Glomerular visceral epithelial cell (primary cell): ENCODE data around the gene ZNF138.
"Not testable (repeated sequence)": the region's sequence is repeated elsewhere in the genome, so short reads cannot be mapped to it uniquely, and the experiment has no call there.

ENCODE experiments used
- DNase-seq: peaks from one replicate; pipeline ENCODE4 v3.0.0-alpha.2; 2016; ENCODE audit errors: extremely low spot score

Gene ZNF138

DNA sequence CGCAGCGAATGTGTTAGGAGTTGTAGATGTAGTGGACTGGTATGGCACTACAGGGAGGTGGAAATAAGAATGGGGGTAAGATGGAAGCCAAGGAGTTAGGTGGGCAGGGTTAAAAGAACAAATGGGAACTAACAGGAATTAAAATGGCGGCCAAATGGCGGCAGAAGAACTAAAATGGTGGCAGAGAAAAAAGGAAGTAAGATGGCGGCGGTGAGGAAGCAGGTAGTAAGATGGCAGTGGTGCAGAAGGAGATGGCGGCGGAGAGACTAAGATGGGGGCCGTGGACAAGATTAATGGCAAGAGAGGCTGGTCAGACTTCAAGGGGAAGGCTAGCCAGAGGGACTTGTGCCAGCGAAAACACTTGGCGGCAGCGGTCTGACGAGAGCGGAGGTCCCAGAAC is 44.5 kb downstream of the ZNF138 start:
- DNase-seq = no peak

DNA sequence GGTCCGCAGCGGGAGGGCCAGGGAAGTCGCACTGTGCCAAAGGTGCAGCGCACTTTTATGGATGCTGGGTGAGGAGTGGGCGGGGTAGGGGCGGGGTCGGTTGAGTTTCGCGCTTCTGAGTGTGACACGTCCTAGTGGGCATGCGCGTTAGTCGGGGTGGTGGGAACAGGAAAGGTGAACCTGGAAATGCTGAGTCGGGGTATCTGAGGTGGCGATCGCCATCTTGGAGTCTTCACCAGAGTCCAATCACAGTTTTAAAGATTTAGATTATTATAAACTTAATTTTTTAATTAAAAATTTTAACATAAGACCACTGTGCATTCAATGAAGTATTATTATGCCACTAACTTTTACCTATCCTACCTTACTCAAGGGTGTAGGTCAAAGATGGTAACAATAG is 45.7 kb downstream of the ZNF138 start:
- DNase-seq = no peak

DNA sequence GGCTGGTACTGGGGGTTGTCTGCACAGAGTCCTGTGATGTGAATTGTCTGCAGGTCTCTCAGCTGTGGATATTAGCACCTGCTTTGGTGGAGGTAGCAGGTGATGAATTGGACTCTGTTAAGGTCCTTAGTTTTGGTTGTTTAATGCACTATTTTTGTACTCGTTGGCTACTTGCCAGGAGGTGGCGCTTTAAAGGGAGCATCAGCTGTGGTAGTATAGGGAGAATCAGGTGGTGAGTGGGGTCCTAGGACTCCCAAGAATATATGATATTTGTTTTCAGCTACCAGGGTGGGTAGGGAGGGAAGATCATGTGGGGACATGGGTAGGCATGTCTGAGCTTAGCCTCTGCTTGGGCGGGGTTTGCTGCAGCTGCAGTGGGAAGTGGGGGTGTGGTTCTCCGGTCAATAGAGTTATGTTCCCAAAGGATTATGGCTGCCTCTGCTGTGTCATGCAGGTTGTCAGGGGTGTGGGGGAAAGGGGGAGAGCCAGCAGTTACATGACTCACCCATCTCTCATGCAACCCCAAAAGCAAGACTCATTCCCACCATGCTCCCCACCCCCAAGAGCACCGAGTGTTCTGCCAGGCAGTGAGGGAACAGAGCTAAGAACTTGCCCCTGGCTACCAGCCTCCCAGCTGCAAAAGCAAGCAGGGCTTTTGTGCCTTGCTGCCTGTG is 55.2 kb downstream of the ZNF138 start:
- peak; percentile 23 for DNase-seq

DNA sequence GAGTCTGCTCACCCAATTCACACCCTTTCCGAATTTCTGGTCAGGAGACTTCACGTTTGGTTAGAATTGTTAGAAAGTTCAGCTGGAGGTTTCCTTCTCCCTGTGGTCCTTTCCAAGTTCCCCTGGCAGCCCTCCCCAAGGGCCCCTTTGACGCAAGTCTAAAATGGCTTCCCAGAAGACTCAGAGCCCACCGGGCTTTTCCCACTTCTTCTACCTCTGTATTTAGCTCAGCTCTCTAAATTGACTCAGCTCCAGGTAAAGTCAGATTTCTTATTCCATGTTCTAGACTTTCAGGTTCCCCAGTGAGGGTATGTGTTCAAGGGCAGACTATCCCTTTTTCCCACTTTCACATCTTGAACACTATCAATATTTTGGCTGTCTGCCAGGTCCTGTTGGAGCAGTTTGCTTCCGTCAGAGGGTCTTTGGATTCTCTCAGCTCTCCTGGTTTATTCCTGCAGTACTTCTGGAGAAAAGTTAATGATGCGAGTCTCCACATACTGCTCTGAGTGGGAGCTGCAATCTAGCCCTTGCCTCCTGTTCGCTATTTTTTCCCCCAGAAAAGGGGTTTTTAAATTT is 55.8 kb downstream of the ZNF138 start:
- DNase-seq = no peak

DNA sequence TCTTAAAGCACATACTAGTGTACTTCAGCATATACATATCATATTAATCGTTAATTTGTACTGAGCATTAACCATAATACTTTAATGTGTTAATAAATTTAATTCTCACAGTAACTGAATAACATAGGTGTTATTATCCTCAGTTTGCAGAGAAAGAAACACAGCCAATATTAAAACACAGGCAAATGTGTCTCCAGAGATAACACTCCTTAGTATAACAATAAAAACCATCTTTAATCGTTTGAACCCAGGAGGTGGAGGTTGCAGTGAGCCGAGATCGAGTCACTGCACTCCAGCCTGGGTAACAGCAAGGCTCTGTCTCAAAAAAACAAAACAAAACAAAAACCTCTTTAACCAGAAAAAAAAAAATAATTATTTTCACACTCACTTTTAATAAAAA is 59.5 kb downstream of the ZNF138 start:
- no peak for DNase-seq

DNA sequence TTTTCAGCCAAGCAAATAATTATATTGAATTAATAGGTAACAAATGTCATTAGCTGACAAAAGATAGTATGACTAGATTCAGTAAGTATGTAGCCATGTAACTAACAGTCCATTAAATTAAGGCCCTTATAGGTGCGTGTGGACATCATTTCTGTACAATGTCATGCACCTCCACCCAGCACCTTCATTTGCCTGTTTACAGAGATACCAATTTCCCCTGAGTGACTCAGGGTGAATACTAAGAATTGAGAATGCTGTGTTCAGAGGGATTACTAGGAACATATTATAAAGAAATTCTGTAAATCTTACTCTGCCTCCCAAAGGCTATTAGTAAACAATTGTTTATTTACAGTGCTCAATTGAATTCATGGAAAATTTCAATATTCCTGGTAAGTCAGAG is 60.7 kb downstream of the ZNF138 start:
- no peak for DNase-seq

DNA sequence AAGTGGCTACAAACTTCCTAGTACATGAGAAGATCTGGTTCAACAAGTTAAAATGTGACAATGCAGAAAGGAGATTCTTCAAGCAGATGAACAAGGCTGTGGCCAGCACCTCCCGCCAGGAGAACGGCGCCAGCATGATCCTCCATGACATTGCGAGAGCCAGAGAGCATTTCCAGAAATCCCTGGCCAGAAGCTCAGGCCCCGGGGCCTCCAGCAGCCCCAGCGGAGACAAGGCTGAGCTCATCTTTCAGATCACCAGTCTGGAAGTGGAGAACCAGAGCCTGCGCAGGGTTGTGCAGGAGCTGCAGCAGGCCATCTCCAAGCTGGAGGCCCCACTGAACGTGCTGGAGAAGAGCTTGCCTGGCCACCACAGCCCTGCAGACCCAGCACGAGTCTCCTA is 68.8 kb downstream of the ZNF138 start:
- DNase-seq = no peak

DNA sequence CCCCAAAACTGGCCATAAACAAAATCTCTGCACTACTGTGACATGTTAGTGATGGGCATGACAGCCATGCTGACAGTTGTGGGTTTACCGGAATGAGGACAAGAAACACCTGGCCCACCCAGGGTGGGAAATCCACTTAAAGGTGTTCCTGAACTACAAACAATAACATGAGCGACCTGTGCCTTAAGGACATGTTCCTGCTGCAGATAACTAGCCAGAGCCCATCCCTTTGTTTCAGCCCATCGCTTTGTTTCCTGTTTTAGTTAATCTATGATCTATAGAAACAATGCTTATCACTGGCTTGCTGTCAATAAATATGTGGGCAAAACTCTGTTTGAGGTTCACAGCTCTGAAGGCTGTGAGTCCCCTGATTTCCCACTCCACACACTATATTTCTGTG is 69.3 kb downstream of the ZNF138 start:
- DNase-seq = not testable (repeated sequence)

DNA sequence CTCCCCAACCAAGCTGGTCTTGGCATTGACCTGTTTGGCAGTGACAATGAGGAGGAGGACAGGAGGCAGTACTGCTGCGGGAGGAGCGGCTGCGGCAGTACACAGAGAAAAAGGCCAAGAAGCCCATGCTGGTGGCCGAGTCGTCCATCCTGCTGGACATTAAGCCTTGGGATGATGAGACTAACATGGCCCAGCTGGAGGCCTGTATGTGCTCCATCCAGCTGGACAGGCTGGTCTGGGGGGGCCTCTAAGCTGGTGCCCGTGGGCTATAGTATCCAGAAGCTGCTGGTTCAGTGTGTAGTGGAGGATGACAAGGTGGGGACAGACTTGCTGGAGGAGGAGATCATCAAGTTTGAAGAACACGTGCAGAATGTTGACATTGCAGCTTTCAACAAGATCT is 69.7 kb downstream of the ZNF138 start:
- no peak for DNase-seq

DNA sequence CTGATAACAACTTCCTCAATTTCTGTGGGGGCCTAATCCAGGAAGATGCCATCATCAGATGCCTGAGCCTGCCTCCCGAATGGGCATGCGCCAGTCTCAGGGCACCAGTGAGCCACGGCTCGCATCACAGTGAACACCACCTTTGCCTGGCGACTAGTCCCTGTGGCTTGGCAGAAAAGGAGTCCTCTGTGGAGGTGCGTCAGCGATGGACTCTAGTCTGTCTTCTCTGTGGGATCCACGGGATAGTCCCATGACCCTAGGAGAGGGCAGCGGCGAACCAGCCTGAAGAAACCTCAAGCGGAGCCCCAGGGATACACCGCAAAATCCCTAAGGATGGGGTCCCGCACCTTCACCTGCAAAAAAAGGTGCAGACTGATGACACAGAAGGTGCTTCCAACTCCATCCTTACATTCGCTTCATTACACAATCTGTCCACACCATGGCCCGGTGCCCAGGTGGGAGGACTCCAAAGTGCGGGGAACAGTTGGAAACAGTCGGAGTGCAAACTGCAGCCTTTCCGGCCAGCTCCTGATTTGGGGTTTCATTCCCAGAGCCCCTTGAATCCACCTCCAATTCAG is 73.7 kb downstream of the ZNF138 start:
- no peak for DNase-seq

DNA sequence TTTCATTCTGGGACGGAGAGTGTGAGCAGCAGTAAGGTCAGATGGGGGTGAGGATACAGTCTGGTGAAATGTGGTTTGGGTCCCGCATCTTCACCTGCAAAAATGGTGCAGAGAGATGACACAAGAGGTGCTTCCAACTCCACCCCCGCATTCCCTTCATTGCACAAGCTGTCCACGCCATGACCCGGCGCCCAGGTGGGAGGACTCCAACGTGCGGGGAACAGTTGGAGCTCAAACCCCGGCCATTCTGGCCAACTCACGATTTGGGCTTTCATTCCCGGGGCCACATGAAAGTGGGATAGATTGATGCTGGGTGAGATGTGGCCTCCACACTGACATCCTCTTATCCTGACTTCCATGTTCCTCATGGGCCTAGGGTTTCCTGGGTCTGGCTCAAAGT is 74.3 kb downstream of the ZNF138 start:
- DNase-seq = no peak

DNA sequence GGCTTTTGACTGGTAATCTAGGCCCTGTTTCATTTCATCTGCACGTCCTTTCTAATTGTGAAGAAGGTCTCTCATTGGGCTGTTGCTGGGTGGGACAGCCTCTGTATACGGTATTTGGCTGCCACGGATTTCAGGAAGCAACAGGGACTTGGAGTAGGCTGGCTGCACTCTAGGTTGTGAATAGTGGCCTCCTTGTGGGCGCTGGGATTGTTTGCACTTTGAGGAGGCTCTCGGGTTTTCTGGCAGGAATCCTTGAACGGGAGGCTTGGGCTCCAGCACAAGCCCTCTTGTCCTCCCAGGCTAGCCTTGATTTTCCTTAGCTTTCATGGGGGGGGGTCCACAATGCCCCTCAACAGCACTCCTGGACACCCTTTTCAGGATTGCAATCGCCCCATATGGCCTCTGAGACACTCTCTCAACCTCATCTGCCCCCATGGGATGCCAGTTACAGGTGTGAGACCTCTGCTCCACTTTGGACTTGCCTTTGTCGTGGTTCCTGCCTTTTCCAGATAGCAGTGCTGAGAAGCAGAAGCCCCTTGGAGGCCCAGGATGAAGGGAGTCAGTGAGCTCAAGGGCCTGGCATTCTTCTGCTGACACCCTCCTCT is 75.0 kb downstream of the ZNF138 start:
- DNase-seq = no peak

DNA sequence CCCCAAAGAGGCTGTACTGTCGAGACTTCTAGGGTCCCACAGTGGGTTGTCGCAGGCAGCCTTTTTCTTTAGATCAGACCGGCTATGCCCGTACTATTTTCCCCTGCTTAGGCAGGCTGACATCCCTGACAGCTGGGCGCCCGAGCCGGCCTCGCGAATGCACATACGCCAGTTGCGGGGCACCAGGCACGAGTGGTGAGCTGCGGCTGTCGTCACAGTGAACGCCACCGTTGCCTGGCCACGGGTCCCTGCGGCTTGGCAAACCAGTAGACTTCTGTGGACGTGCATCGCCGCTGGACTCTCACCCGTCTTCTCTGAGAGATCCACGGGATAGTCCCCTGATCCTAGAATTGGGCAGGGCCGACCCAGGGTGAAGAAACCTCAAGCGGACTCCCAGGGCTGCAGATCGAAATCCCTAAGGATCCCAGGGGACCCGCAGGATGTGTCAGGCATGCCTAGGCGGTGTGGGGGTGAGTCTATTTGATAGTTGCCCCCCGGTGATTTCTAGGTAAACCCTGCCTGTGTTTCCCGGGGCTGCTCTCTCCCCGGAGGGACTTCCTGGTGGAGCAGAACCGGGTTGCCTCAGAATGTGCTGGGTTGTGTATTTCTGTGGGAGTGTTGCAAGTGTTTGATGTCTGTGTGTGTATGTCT is 75.8 kb downstream of the ZNF138 start:
- no peak for DNase-seq

DNA sequence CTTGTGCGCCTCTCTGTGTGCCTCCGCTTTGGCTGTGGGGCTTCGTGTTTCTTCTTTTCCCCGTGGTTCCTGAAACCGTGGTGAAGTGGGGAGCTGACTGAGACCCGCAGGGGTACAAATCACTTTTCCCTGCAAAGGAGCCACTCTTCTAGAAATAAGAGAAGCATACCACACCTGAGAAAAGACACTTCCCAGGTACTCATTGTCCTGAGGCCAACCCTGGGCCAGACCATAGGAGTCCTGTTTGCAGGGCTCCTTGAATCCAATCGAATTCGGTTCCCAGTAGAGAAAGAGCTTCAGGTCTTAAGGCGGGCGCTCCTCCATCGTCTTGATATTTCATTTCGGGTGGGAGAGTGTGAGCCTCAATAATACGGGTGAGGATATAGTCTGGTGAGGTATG is 76.4 kb downstream of the ZNF138 start:
- DNase-seq = no peak

DNA sequence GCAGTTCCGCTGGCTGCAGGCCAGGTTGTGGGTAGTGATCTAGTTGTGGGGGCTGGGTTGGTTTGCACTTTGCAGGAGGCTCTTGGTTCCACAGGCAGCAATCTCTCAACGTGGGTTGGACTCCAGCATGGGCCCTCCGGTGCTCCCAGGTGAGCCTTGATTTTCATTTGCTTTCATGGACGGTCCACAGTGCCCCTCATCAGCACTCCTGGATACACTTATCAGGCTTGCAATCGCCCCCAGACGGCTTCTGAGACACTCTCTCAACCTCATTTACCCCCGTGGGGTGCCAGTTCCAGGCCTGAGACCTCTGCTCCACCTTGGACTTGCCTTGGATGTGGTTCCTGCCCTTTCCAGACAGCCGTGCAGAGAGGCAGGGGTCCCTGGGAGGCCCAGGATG is 77.5 kb downstream of the ZNF138 start:
- no peak for DNase-seq

DNA sequence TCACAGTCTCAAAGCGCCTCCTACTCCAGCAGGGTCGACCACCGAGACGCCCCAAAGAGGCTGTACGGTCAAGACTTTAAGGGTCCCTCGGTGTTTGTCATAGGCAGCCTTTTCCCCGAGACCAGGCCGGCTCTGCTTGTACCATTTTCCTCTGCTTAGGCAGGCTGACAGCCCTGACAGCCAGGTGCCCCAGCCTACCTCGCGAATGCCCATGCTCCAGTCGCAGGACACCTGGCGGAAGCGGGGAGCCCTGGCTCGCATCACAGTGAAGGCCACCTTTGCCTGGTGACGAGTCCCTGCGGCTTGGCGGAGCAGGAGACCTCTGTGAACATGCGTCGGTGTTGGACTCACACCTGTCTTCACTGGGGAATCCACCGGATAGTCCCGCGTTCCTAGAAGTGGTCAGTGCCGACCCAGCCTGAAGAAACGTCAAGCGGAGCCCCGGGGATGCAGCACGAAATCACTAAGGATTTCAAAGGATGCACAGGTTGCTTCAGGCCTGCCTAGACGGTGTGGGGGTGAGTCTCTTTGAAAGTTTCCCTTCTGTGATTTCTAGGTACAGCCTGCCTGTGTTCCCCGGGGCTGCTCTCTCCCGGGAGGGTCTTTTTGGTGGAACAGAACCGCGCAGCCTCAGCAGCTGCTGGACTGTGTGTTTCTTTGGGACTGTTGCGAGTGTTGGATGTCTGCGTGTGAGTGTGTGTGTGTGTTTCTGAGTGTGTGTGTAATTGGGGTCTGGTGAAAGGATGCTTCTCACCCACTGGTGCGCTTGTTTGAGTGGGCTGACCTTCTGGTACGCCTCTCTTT is 78.3 kb downstream of the ZNF138 start:
- DNase-seq = no peak

DNA sequence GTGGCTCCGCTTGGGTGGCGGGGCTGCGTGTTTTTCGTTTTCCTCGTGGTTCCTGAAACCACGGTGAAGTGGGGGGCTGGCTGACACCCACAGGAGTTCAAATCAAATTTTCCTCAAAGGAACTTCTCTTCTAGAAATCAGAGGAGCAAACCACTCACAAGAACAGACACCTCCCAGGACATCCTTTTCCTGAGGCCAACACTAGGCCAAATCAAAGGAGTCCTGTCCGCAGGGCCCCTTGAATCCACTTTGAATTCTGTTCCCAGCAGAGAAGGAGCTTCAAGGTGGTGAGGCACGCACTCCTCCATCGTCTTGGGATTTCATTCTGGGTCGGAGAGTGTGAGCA is 78.9 kb downstream of the ZNF138 start:
- no peak for DNase-seq

DNA sequence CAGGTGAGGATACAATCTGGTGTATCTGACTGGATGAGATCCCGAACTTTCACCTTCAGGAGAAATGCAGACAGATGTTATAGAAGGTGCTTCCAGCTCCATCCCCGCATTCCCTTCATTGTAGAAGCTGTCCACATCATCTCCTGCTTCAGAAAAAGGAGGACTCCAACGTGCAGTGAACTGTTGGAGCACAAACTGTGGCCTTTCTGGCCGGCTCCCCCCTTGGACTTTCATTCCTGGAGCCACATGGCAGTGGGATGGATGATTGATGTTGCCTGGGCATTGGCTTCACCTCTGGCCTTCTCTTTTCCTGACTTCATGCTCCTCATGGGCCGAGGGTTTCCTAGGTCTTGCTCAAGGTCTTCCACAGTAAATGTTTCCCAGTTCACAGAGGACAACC is 79.3 kb downstream of the ZNF138 start:
- no peak for DNase-seq

DNA sequence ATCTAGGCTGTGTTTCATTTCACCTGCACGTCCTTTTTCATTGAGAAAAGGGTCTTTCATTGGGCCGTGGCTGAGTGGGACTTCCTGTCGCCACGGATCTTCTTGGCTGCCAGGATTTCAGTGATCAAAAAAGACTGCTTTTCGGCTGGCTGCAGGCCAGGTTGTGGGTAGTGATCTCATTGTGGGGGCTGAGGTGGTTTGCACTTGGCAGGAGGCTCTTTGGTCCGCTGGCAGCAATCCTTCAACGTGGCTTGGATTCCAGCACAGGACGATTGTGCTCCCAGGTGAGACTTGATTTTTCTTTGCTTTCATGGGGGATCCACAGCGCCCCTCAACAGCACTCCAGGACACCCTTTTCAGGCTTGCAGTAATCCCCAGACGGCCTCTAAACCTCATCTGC is 79.9 kb downstream of the ZNF138 start:
- DNase-seq = peak; percentile 41

DNA sequence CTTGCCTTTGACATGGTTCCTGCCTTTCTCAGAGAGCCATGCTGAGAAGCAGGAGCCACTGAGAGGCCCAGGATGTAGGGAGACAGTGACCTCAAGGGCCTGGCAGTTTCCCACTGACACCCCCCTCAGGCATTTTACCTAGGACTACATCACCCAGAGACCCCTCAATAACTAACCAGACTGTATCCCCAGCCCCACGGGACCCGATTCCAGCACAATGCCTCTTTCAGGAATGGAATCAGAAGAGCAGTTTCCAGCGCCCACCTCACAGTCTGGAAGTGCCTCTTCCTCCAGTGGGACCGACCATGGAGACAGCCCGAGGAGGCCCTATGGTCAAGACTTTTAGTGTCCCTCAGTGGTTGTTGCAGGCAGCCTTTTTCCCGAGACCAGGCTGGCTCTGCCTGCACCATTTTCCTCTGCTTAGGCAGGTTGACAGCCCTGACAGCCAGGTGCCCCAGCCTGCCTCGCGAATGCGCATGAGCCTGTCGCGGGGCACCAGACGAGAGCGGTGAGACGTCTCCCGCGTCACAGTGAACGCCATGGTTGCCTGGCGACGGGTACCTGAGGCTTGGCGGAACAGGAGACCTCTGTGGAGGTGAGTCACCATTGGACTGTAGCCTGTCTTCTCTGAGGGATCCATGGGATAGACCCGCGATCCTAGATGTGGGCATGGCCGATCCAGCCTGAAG is 80.5 kb downstream of the ZNF138 start:
- no peak for DNase-seq

DNA sequence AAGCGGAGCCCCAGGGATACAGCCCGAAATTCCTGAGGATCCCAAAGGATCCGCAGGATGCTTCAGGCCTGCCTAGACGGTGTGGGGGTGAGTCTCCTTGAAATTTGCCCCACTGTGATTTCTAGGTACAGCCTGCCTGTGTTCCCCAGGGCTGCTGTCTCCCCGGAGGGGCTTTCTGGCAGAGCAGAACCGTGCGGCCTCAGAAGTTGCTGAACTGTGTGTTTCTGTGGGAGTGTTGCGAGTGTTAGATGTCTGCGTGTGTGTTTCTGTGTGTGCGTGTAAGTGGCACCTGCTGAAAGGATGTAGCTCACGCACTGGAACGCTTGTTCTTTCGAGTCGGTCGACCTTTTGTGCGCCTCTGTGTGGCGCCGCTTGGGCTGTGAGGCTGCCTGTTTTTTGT is 81.0 kb downstream of the ZNF138 start:
- no peak for DNase-seq
